ENCODE measurements around the gene CAVIN2. TPM values are rescaled to one million over a fixed set of nuclear protein-coding genes. Genes with fewer than 3 reads are reported as not detected.
"Not testable (repeated sequence)": the region's sequence is repeated elsewhere in the genome, so short reads cannot be mapped to it uniquely, and the experiment has no call there.

The CAVIN2 gene
- total RNA-seq, 1 experiment from 2014 or later = not detected

- no peaks in the 10 kb centered on the region for H3K36me3 Mint-ChIP-seq (ENCODE audit: insufficient read depth, unreplicated experiment)
- H3K27me3 ChIP-seq (replicated peaks; ENCODE audit: control insufficient read depth, insufficient read depth, low read length) = no peaks in the 10 kb centered on the region
- H3K27me3 Mint-ChIP-seq (ENCODE audit: insufficient read depth, unreplicated experiment) = no peaks in the 10 kb centered on the region
- no peak for DNase-seq
- no peak overlapping the region for H3K27ac Mint-ChIP-seq (ENCODE audit: unreplicated experiment)
- ChIA-PET CTCF (no interaction called here), POLR2A (no interaction called here)
- no peaks in the 10 kb centered on the region for H3K36me3 ChIP-seq (ENCODE audit: control insufficient read depth, insufficient read depth, low read length)
- BruUV-seq (replicated peaks) = no TSS peak
- H3K4me1 Mint-ChIP-seq (ENCODE audit: low read depth, unreplicated experiment) = no peaks in the 10 kb centered on the region
- no peak overlapping the region for H3K4me3 Mint-ChIP-seq (ENCODE audit: unreplicated experiment)
- no peak overlapping the region for H3K4me3 ChIP-seq (ENCODE audit: low read depth, low read length)
- H3K9me3 Mint-ChIP-seq (ENCODE audit: unreplicated experiment) = no peaks in the 10 kb centered on the region
- no peak for TF ChIP-seq CTCF (IDR thresholded peaks at IDR 0.05; ENCODE audit: insufficient read depth in 1 of 2, low read depth in 1 of 2, low read length in 1 of 2, severe bottlenecking in 1 of 2, unreplicated experiment in 1 of 2)
- H3K9me3 ChIP-seq = no peaks in the 10 kb centered on the region
- intact Hi-C loops (cut with micrococcal nuclease; ENCODE audit: unreplicated experiment) = no loop called here
- H3K4me1 ChIP-seq = no peaks in the 10 kb centered on the region
These were observed 57.1 kb downstream of the CAVIN2 start for GRCh38 chr2:191789796-191790195.

- H3K4me3 ChIP-seq (ENCODE audit: low read depth, low read length) = no peak overlapping the region
- CTCF ChIA-PET = no interaction called here
- no peak for DNase-seq
- Mint-ChIP-seq H3K27me3 (ENCODE audit: insufficient read depth, unreplicated experiment) (no peaks in the 10 kb centered on the region), H3K4me3 (ENCODE audit: unreplicated experiment) (no peak overlapping the region), H3K9me3 (ENCODE audit: unreplicated experiment) (no peaks in the 10 kb centered on the region), H3K27ac (ENCODE audit: unreplicated experiment) (no peak overlapping the region), H3K4me1 (ENCODE audit: low read depth, unreplicated experiment) (no peaks in the 10 kb centered on the region), H3K36me3 (ENCODE audit: insufficient read depth, unreplicated experiment) (no peaks in the 10 kb centered on the region)
- BruUV-seq (replicated peaks) = no TSS peak
- H3K4me1 ChIP-seq = no peaks in the 10 kb centered on the region
- H3K9me3 ChIP-seq = no peaks in the 10 kb centered on the region
- H3K27me3 ChIP-seq (replicated peaks; ENCODE audit: control insufficient read depth, insufficient read depth, low read length) = no peaks in the 10 kb centered on the region
- POLR2A ChIA-PET = no interaction called here
- intact Hi-C loops (cut with micrococcal nuclease; ENCODE audit: unreplicated experiment) = no loop called here
- TF ChIP-seq CTCF (IDR thresholded peaks at IDR 0.05; ENCODE audit: insufficient read depth in 1 of 2, low read depth in 1 of 2, low read length in 1 of 2, severe bottlenecking in 1 of 2, unreplicated experiment in 1 of 2) = no peak
- H3K36me3 ChIP-seq (ENCODE audit: control insufficient read depth, insufficient read depth, low read length) = no peaks in the 10 kb centered on the region
These were observed 60.2 kb downstream of the CAVIN2 start for GRCh38 chr2:191786694-191787093.

GRCh38 chr2:191785651-191786050, 61.2 kb downstream of the CAVIN2 start:
- H3K9me3 Mint-ChIP-seq (ENCODE audit: unreplicated experiment); BruUV-seq (replicated peaks); H3K4me3 Mint-ChIP-seq (ENCODE audit: unreplicated experiment); H3K4me3 ChIP-seq (ENCODE audit: low read depth, low read length); DNase-seq; H3K27ac Mint-ChIP-seq (ENCODE audit: unreplicated experiment); H3K27me3 ChIP-seq (replicated peaks; ENCODE audit: control insufficient read depth, insufficient read depth, low read length); CTCF ChIA-PET; H3K27me3 Mint-ChIP-seq (ENCODE audit: insufficient read depth, unreplicated experiment); H3K4me1 Mint-ChIP-seq (ENCODE audit: low read depth, unreplicated experiment); H3K4me1 ChIP-seq; intact Hi-C loops (cut with micrococcal nuclease; ENCODE audit: unreplicated experiment); H3K36me3 ChIP-seq (ENCODE audit: control insufficient read depth, insufficient read depth, low read length); H3K36me3 Mint-ChIP-seq (ENCODE audit: insufficient read depth, unreplicated experiment); POLR2A ChIA-PET; H3K9me3 ChIP-seq: not testable (repeated sequence)

Other genes with a start within 250 kb of the CAVIN2 start
- gene NABP1, start 169.0 kb downstream of the CAVIN2 start, total RNA-seq (2022) = 89.8 and 91.4 TPM in 2 replicates